Uterus (tissue), 4 donors: Measurements from ENCODE around the gene ELOVL7. TPM values are rescaled to one million over a fixed set of nuclear protein-coding genes. Genes with fewer than 3 reads are reported as not detected.
A peak's percentile ranks its signal among the peaks of the same experiment; 100 is the strongest.

Experiments used
- DNase-seq, 2 donors: peaks; one replicate each; pipeline ENCODE4 v3.0.0-alpha.2; 2019 to 2020
- H3K27ac ChIP-seq, 2 donors: fragments of 200-600 bp; sonication (generic); 1 replicate in 1 of 2; 2 replicates in 1 of 2; pipeline ENCODE4 v1.5.1; 2016 to 2018
- H3K27me3 ChIP-seq, 2 donors: fragments of 200-600 bp; sonication (generic); one replicate each; pipeline ENCODE4 v1.5.1; 2018 to 2019; ENCODE audit warnings: control low read depth in 1 of 2
- H3K36me3 ChIP-seq, 2 donors: fragments of 200-600 bp; sonication (generic); one replicate each; pipeline ENCODE4 v1.5.1; 2019; ENCODE audit warnings: control low read depth in 1 of 2
- H3K4me1 ChIP-seq, 2 donors: fragments of 200-600 bp; sonication (generic); one replicate each; pipeline ENCODE4 v1.5.1; 2018 to 2019; ENCODE audit warnings: control low read depth in 1 of 2
- H3K4me3 ChIP-seq, 2 donors: fragments of 200-600 bp; sonication (generic); 1 replicate in 1 of 2; 2 replicates in 1 of 2; pipeline ENCODE4 v1.5.1; 2018 to 2019; ENCODE audit warnings: mild to moderate bottlenecking in 1 of 2
- H3K9me3 ChIP-seq, 2 donors: fragments of 200-600 bp; sonication (generic); one replicate each; pipeline ENCODE4 v1.5.1; 2019; ENCODE audit warnings: control low read depth in 1 of 2
- POLR2A ChIP-seq, 2 donors: fragments of 450-650 bp; IDR thresholded peaks; one replicate each; pipeline ENCODE4 v1.6.1; 2016; ENCODE audit warnings: antibody characterized with exemption in 2 of 2, mild to moderate bottlenecking in 1 of 2, moderate library complexity in 1 of 2
- intact Hi-C: fragments of 100-400 bp; cut with DNase I; formaldehyde crosslinking; loops from one replicate; pipeline ENCODE4 v1.15.1; 2023; ENCODE audit warnings: low total_unique reads
- total RNA-seq, 4 donors: library from RNA; depleted of rRNA in 3 of 4; stranded (reverse); fragments of >200 nt in 3 of 4; gene quantifications; one replicate each; pipeline versions ENCODE4 v1.1.0 to v1.2.4, GENCODE V29; 2014 to 2023
- TF ChIP-seq, protein P1 (sequence below), 4 experiments: fragments of 200-600 bp in 2 of 4; fragments of 450-650 bp in 2 of 4; sonication (generic) in 2 of 4; IDR thresholded peaks; one replicate each; pipeline ENCODE4 v1.5.1; 2016 to 2019; ENCODE audit warnings: antibody characterized with exemption in 4 of 4, mild to moderate bottlenecking in 2 of 4, moderate library complexity in 1 of 4
- donor health status: DM: yes; HTN: yes; CAD: no.

Gene ELOVL7
- total RNA-seq = 1 to 10 TPM; 1.3 to 8.2 (median 2.9) TPM

DNA sequence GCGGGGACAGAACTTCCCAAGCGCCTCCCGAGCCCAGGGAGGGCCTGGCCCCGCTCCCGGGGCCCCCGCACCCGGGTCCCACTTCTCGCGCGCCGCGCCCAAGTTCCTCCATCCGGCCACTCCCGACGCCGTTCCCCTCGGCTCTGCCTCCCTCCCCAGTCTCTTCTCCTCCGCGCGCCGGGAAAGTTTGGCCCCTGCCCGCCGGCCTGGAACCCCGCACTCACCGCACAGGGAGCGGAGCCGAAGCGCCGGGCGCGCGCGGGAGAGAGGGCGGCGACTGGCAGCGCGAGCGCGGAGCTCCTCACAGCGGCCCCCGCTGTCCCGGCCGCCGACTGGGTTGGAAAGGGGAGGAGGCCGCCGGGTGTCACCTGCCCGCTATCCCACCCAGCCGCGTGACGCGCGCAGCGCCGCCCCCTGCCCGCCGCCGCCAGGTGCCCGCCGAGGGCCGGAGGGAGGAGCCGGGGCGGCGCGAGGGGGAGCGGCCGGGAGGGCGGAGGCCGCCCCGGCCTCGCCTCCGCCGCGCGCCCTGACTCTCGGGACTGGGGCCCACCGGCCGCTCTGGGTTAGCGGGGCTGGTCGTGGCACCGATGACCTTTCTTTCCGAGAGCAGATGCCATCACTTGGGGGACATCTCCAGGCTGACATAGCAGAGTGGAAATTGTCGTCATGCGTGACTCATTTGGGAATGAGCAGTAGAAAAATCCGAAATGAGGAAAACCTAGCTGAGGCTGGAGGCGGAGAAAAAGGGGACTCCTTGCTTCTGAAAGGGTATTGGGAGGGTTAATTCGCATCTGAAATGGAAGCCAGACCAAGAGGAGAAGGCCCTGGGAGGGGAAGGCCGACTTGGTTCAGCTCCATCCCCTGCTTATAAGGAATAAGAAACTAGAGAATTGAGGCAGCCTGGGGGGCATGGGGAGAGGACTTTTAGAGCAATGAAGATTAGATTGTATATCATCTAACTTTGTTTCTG lies at the start of gene ELOVL7:
Gene ELOVL7, minus strand, starts transcription at position 334 of the 970 bp plus-strand sequence. CDS start 56,872 bp downstream, outside the sequence.
- Histone ChIP-seq H3K4me1 (peaks cover 0 to 8% of the 10 kb centered on the region in 2 donors), H3K4me3 (peak within 1 kb of the TSS; percentile 38 to 46), H3K27me3 (no peaks in the 10 kb centered on the region), H3K36me3 (no peaks in the 10 kb centered on the region), H3K27ac (peak within 1 kb of the TSS; percentile 40 to 64), H3K9me3 (no peaks in the 10 kb centered on the region)
- intact Hi-C loops = no loop called here
- TF ChIP-seq, protein P1, sequence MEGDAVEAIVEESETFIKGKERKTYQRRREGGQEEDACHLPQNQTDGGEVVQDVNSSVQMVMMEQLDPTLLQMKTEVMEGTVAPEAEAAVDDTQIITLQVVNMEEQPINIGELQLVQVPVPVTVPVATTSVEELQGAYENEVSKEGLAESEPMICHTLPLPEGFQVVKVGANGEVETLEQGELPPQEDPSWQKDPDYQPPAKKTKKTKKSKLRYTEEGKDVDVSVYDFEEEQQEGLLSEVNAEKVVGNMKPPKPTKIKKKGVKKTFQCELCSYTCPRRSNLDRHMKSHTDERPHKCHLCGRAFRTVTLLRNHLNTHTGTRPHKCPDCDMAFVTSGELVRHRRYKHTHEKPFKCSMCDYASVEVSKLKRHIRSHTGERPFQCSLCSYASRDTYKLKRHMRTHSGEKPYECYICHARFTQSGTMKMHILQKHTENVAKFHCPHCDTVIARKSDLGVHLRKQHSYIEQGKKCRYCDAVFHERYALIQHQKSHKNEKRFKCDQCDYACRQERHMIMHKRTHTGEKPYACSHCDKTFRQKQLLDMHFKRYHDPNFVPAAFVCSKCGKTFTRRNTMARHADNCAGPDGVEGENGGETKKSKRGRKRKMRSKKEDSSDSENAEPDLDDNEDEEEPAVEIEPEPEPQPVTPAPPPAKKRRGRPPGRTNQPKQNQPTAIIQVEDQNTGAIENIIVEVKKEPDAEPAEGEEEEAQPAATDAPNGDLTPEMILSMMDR (IDR thresholded peaks at IDR 0.05) = peak in 1 of 4 experiments; percentile 14
- peak; percentile 50 to 69 for TF ChIP-seq POLR2A (IDR thresholded peaks at IDR 0.05)
- DNase-seq = peak in 1 of 2 donors; percentile 15

DNA sequence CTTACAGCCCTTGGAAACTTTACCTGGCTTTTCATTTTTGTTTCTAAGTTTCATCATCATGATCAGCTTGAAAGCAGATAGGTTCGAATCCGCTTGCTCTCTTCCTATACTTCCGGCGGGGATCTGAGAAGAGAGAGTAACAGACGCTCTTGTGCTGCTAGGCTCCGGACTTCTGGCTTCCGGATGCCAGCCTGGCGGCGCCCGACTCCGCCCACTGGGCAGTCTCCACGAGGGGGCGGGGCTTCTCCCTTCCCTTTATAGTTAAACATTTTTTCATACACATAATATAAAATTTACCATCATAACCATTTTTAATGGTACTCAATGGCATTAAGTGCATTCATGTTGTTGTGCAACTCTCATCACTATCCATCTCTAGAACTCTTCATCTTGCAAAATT lies 49.5 kb upstream of the ELOVL7 start:
- H3K36me3 ChIP-seq = no peaks in the 10 kb centered on the region
- H3K9me3 ChIP-seq = no peaks in the 10 kb centered on the region
- no peaks in the 10 kb centered on the region for H3K4me1 ChIP-seq
- H3K27me3 ChIP-seq = no peaks in the 10 kb centered on the region
- TF ChIP-seq, protein P1 (IDR thresholded peaks at IDR 0.05) = no peak
- TF ChIP-seq POLR2A (IDR thresholded peaks at IDR 0.05) = no peak
- intact Hi-C loops = no loop called here
- no peak overlapping the region for H3K4me3 ChIP-seq
- H3K27ac ChIP-seq = no peak overlapping the region
- no peak for DNase-seq

DNA sequence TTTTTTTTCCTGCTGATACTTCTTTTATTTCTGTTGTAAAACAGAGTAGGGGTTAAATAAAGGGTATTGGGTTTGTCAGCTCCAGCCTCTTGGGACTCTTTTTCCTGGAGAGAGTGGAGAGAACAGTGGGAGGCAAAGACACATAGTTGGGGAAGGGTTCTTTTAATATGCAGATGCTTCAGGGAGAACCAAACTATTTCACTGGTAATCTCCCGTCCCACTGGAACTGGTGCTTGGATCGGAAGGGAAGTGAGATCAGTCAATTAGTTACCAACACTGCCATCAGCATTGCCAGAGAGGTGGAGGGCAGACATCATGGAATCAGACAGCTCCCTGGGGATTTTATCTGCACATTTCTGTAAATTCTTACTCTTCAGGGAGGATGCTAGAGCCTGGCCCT lies 47.6 kb upstream of the ELOVL7 start:
- no peaks in the 10 kb centered on the region for H3K4me1 ChIP-seq

DNA sequence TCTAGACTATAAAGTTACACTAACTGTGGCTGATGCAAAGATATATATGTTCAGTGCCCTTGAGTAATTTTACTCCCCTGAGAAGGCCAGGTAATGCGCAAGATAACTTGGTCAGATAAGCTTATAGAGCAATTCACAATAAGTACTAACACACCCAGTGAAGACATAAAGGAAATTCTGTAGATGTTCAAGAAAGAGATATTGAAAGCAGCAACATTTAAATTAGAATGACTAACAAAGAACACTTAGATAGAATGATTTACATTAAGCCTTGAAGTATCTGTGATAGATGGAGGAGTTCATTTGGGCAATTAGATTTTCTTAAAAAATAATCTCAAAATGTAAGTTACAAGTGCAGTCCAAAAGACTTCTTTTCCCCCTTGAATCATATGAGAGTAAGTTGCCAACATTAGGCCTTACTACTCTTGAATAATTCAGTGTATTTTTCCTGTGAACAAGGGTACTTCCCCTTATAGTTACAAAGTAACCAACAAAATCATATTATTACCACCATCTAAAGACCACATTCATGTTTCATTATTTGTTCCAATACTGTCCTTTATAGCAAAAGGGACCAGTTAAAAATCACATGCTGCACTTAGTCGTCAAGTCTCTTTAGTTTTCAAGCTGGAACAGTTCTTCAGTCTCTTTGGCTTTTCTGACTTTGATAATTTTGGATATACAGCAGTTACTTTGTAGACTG lies 44.4 kb upstream of the ELOVL7 start:
- DNase-seq = no peak
- H3K4me1 ChIP-seq = no peaks in the 10 kb centered on the region
- no peaks in the 10 kb centered on the region for H3K9me3 ChIP-seq
- H3K27me3 ChIP-seq = no peaks in the 10 kb centered on the region
- no peak for TF ChIP-seq POLR2A (IDR thresholded peaks at IDR 0.05)
- TF ChIP-seq, protein P1 (IDR thresholded peaks at IDR 0.05) = no peak
- no peaks in the 10 kb centered on the region for H3K36me3 ChIP-seq
- no peak overlapping the region for H3K4me3 ChIP-seq
- intact Hi-C loops = no loop called here
- H3K27ac ChIP-seq = no peak overlapping the region

More for the DNA sequence above, 47.6 kb upstream of the ELOVL7 start:
- no peak for TF ChIP-seq POLR2A (IDR thresholded peaks at IDR 0.05)
- TF ChIP-seq, protein P1 (IDR thresholded peaks at IDR 0.05) = no peak
- H3K4me3 ChIP-seq = no peak overlapping the region
- no peaks in the 10 kb centered on the region for H3K9me3 ChIP-seq
- no peak overlapping the region for H3K27ac ChIP-seq
- DNase-seq = no peak
- H3K27me3 ChIP-seq = no peaks in the 10 kb centered on the region
- H3K36me3 ChIP-seq = no peaks in the 10 kb centered on the region
- intact Hi-C loops = no loop called here

DNA sequence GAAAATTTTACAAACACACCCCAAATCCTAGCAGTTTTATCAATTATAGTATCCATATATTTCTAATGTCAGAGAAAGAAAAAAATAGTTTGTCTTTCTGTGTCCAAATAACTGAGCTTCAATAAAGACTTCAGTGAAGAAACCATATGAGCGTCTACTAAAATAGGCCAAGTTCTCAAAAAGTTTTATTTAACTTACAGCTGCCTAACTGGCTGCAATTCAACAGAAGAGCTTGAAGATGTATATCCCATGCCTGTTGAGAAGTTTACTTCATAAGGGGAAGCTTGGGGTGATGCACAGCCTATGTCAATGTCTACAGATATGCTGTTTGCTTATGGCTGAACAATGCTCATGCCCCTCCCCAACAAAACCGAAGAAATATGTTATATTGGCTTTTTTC lies 43.7 kb upstream of the ELOVL7 start:
- H3K4me1 ChIP-seq = no peaks in the 10 kb centered on the region
- TF ChIP-seq, protein P1 (IDR thresholded peaks at IDR 0.05) = no peak
- no peak for TF ChIP-seq POLR2A (IDR thresholded peaks at IDR 0.05)
- no peaks in the 10 kb centered on the region for H3K36me3 ChIP-seq
- no peaks in the 10 kb centered on the region for H3K9me3 ChIP-seq
- H3K27me3 ChIP-seq = no peaks in the 10 kb centered on the region
- DNase-seq = no peak
- no peak overlapping the region for H3K4me3 ChIP-seq
- intact Hi-C loops = no loop called here
- no peak overlapping the region for H3K27ac ChIP-seq
